CD4-positive, alpha-beta memory T cell (primary cell): ENCODE measurements around the gene RC3H1. TPM values are rescaled to one million over a fixed set of nuclear protein-coding genes. Genes with fewer than 3 reads are reported as not detected.
"Not testable (repeated sequence)": the region's sequence is repeated elsewhere in the genome, so short reads cannot be mapped to it uniquely, and the experiment has no call there.

ENCODE experiments used
- CTCF ChIA-PET: fragments of 350-600 bp; sonication (Branson Sonifier 250); formaldehyde crosslinking; loops from one replicate; lab custom pipeline; 2021; ENCODE audit warnings: inconsistent platforms; ENCODE audit not compliant: partially characterized antibody; lab: Charles Lee
- POLR2A ChIA-PET: fragments of 350-600 bp; sonication (Branson Sonifier 250); formaldehyde crosslinking; loops from one replicate; lab custom pipeline; 2021; ENCODE audit not compliant: partially characterized antibody; lab: Charles Lee
- DNase-seq, 5 donors: peaks; one replicate each; pipeline versions ENCODE4 v3.0.0 to v3.0.0-alpha.2; 2020 to 2022; ENCODE audit warnings: mixed read lengths in 1 of 5
- H3K27ac ChIP-seq: one replicate; pipeline ENCODE4 v1.7.0; 2013; ENCODE audit warnings: low read depth, low read length
- H3K27me3 ChIP-seq: 2 replicates; pipeline ENCODE4 v1.7.0; 2013; ENCODE audit warnings: mild to moderate bottlenecking, low read length, moderate library complexity; ENCODE audit not compliant: insufficient read depth
- H3K36me3 ChIP-seq: 2 replicates; pipeline ENCODE4 v1.7.0; 2013; ENCODE audit warnings: mild to moderate bottlenecking, low read length, moderate library complexity; ENCODE audit not compliant: insufficient read depth
- H3K4me1 ChIP-seq: 2 replicates; pipeline ENCODE4 v1.7.0; 2013; ENCODE audit warnings: mild to moderate bottlenecking, low read length, moderate library complexity; ENCODE audit not compliant: insufficient read depth
- H3K4me3 ChIP-seq, 2 donors: one replicate each; pipeline ENCODE4 v1.7.0; 2013; ENCODE audit warnings: low read length in 2 of 2, mild to moderate bottlenecking in 1 of 2
- H3K9me3 ChIP-seq, 2 donors: one replicate each; pipeline ENCODE4 v1.7.0; 2013; ENCODE audit warnings: low read length in 2 of 2, control low read depth in 1 of 2; ENCODE audit not compliant: control insufficient read depth in 1 of 2
- H3K27ac Mint-ChIP-seq, 7 donors: one replicate each; pipeline ENCODE4 v1.8.0; 2020 to 2021; ENCODE audit warnings: mixed read lengths in 7 of 7, mild to moderate bottlenecking in 6 of 7, inconsistent platforms in 3 of 7, moderate library complexity in 3 of 7
- H3K27me3 Mint-ChIP-seq, 2 donors: one replicate each; pipeline ENCODE4 v1.8.0; 2020 to 2021; ENCODE audit warnings: mixed read lengths in 2 of 2
- H3K36me3 Mint-ChIP-seq, 2 donors: one replicate each; pipeline ENCODE4 v1.8.0; 2020 to 2021; ENCODE audit warnings: mixed read lengths in 2 of 2, inconsistent platforms in 1 of 2, mild to moderate bottlenecking in 1 of 2
- H3K4me1 Mint-ChIP-seq, 4 donors: one replicate each; pipeline ENCODE4 v1.8.0; 2020 to 2021; ENCODE audit warnings: mixed read lengths in 4 of 4, mild to moderate bottlenecking in 1 of 4
- H3K4me3 Mint-ChIP-seq, 8 donors: one replicate each; pipeline ENCODE4 v1.8.0; 2020 to 2021; ENCODE audit warnings: mixed read lengths in 8 of 8, mild to moderate bottlenecking in 7 of 8, moderate library complexity in 6 of 8, inconsistent platforms in 3 of 8
- H3K9me3 Mint-ChIP-seq, 8 donors: one replicate each; pipeline ENCODE4 v1.8.0; 2020 to 2021; ENCODE audit warnings: mixed read lengths in 8 of 8, mild to moderate bottlenecking in 5 of 8, inconsistent platforms in 3 of 8, moderate library complexity in 1 of 8
- intact Hi-C: fragments of 100-400 bp; cut with micrococcal nuclease; formaldehyde crosslinking; loops from one replicate; pipeline ENCODE4 v1.15.1; 2023
- polyA plus RNA-seq, 2 donors: library from polyadenylated mRNA; unstranded; fragments of 300-500 nt; fragmentation: Illumina TruSeq; gene quantifications; one replicate each; pipeline ENCODE4 v1.2.3, GENCODE V29; 2021
- total RNA-seq, 2 experiments: library from RNA; stranded (reverse); gene quantifications; one replicate each; pipeline ENCODE4 v1.2.3, GENCODE V29; 2021

Gene RC3H1, protein sequence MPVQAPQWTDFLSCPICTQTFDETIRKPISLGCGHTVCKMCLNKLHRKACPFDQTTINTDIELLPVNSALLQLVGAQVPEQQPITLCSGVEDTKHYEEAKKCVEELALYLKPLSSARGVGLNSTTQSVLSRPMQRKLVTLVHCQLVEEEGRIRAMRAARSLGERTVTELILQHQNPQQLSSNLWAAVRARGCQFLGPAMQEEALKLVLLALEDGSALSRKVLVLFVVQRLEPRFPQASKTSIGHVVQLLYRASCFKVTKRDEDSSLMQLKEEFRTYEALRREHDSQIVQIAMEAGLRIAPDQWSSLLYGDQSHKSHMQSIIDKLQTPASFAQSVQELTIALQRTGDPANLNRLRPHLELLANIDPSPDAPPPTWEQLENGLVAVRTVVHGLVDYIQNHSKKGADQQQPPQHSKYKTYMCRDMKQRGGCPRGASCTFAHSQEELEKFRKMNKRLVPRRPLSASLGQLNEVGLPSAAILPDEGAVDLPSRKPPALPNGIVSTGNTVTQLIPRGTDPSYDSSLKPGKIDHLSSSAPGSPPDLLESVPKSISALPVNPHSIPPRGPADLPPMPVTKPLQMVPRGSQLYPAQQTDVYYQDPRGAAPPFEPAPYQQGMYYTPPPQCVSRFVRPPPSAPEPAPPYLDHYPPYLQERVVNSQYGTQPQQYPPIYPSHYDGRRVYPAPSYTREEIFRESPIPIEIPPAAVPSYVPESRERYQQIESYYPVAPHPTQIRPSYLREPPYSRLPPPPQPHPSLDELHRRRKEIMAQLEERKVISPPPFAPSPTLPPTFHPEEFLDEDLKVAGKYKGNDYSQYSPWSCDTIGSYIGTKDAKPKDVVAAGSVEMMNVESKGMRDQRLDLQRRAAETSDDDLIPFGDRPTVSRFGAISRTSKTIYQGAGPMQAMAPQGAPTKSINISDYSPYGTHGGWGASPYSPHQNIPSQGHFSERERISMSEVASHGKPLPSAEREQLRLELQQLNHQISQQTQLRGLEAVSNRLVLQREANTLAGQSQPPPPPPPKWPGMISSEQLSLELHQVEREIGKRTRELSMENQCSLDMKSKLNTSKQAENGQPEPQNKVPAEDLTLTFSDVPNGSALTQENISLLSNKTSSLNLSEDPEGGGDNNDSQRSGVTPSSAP
- 10 to 100 TPM; 49.2 TPM for total RNA-seq
- polyA plus RNA-seq, result 1 to 10 TPM; 2.0 to 4.8 TPM

DNA sequence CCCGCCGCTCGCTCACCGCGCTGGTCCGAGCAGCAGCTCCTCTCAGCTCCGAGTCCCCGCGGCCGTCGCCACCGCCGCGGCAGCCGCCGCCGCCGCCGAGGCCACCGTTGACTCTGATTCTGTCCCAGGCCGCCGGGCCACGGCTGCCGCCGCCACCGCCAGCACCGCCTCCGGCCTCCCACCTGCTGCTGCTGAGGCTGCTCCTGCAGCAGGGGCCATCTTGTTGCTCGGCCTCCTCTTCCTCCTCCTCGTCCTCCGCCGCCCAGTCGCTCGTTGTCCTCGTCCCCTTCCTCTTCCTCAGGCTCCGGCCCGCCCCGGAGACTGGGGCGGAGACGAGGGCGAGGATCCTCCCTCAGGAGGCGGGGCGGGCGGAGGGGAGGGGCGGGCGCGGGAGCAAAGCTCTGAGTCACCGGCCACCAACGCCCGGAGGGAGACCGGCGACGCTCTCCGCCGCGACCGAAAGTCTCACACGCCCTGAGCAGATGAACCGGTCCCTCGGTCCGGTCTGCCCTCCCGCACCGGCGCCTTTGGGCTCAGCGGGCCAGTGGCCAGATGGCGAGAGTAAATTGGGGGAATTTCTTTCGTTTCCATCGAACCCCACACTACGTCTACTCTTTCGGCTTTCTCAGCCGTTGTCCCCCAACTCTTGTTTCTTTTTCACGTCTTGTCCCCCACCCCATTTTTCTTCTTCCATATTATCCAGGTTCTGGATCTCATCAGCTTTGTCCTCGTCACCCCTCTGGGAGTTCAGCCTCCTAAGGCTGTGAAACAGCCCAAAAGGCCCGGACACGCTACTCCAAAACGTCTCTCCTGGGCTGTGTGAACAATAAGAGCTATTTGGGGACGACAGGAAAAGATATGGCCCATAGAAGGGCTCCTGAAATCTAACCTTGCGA lies at the start of gene RC3H1:
TSS of gene RC3H1 (minus strand) at position 278 of the 896 bp plus-strand sequence. CDS start 29,372 bp downstream, outside the sequence.
- peaks cover 41% of the 10 kb centered on the region for H3K4me1 ChIP-seq
- Mint-ChIP-seq H3K4me1 (peaks cover 30 to 60% (median 39%) of the 10 kb centered on the region in 4 donors), H3K36me3 (peaks cover 3 to 18% of the 10 kb centered on the region in 2 donors), H3K9me3 (peaks cover 0 to 2% (median 0%) of the 10 kb centered on the region in 8 donors), H3K27ac (peak within 1 kb of the TSS; percentile 98 to 99 (median 99)), H3K4me3 (peak within 1 kb of the TSS; percentile 98 to 100 (median 98)), H3K27me3 (no peaks in the 10 kb centered on the region)
- H3K9me3 ChIP-seq, result no peaks in the 10 kb centered on the region
- intact Hi-C loops, result loop anchor here (1.0 to 5.0 kb wide), 6 partner anchors 45 to 1490 kb away; partner anchors contain the start of genes PRDX6, RABGAP1L, SUCO and ZBTB37
- no peaks in the 10 kb centered on the region for H3K36me3 ChIP-seq
- no peaks in the 10 kb centered on the region for H3K27me3 ChIP-seq
- CTCF ChIA-PET, result interaction anchor here (1.3 to 1.9 kb wide), 3 partner anchors 130 to 1277 kb away, joined by 3 to 6 read pairs (median 5); no protein-coding TSS in a partner anchor
- DNase-seq, result peak; percentile 84 to 91 (median 85)
- POLR2A ChIA-PET, result interaction anchor here (0.7 to 3.3 kb wide), 26 partner anchors 9 to 1490 kb away, joined by 3 to 41 read pairs (median 4); partner anchors contain the start of genes CACYBP, CENPL, DARS2 and GAS5
- peak within 1 kb of the TSS; percentile 80 for H3K27ac ChIP-seq
- peak within 1 kb of the TSS; percentile 65 to 100 for H3K4me3 ChIP-seq

DNA sequence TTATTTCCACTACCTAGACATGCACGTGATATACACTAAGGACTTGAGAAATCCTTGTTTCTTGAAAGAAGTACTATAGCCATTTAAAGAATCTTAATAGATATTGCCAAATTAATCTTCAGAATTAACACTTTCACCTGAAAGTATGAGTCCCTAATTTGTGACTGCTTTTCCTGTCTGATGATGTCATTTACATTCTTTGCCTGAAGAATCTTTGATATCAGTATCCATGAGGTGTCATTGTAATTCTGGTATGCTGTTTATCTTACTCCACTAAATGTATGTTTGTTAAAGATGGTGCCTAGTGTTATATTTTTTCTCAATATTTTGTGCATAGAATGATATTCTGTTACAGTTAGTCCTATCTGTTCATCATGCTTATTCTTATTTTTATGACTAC lies 48.5 kb upstream of the RC3H1 start:
- Mint-ChIP-seq H3K36me3 (no peaks in the 10 kb centered on the region), H3K27me3 (peaks cover 1 to 4% of the 10 kb centered on the region in 2 donors), H3K27ac (no peak overlapping the region), H3K4me1 (peaks cover 6 to 10% (median 9%) of the 10 kb centered on the region in 4 donors), H3K9me3 (no peaks in the 10 kb centered on the region), H3K4me3 (no peak overlapping the region)
- intact Hi-C loops, result loop anchor here (10.0 kb wide), 1 partner anchor 1326 kb away; no protein-coding TSS in a partner anchor
- H3K27ac ChIP-seq, result no peak overlapping the region
- no peak overlapping the region for H3K4me3 ChIP-seq
- no peaks in the 10 kb centered on the region for H3K36me3 ChIP-seq
- no peak for DNase-seq
- CTCF ChIA-PET, result no interaction called here
- POLR2A ChIA-PET, result no interaction called here
- H3K9me3 ChIP-seq, result no peaks in the 10 kb centered on the region
- H3K4me1 ChIP-seq, result peaks cover 8% of the 10 kb centered on the region
- no peaks in the 10 kb centered on the region for H3K27me3 ChIP-seq

GRCh38 chr1:174068000-174068399 lies 45.8 kb upstream of the RC3H1 start:
- Histone ChIP-seq H3K36me3 (no peaks in the 10 kb centered on the region), H3K27ac (no peak overlapping the region), H3K4me1 (peaks cover 8% of the 10 kb centered on the region), H3K9me3 (no peaks in the 10 kb centered on the region), H3K27me3 (no peaks in the 10 kb centered on the region), H3K4me3 (no peak overlapping the region)
- H3K4me1 Mint-ChIP-seq, result peaks cover 6 to 10% (median 9%) of the 10 kb centered on the region in 4 donors
- H3K9me3 Mint-ChIP-seq, result no peaks in the 10 kb centered on the region
- no peak overlapping the region for H3K4me3 Mint-ChIP-seq
- DNase-seq, result peak in 4 of 5 donors; percentile 20 to 37 (median 36)
- POLR2A ChIA-PET, result interaction anchor here (2.0 kb wide), 1 partner anchor 46 kb away, joined by 7 read pairs; the partner anchor contains the start of gene RC3H1
- CTCF ChIA-PET, result interaction anchor here (1.2 kb wide), 1 partner anchor 10 kb away, joined by 3 read pairs; no protein-coding TSS in a partner anchor
- peak overlapping the region in 3 of 7 donors; percentile 9 to 53 (median 31) for H3K27ac Mint-ChIP-seq
- intact Hi-C loops, result loop anchor here (5.0 kb wide), 1 partner anchor 46 kb away; the partner anchor contains the start of gene RC3H1
- H3K36me3 Mint-ChIP-seq, result peaks cover 0 to 5% of the 10 kb centered on the region in 2 donors
- peaks cover 3 to 4% of the 10 kb centered on the region in 2 donors for H3K27me3 Mint-ChIP-seq

DNA sequence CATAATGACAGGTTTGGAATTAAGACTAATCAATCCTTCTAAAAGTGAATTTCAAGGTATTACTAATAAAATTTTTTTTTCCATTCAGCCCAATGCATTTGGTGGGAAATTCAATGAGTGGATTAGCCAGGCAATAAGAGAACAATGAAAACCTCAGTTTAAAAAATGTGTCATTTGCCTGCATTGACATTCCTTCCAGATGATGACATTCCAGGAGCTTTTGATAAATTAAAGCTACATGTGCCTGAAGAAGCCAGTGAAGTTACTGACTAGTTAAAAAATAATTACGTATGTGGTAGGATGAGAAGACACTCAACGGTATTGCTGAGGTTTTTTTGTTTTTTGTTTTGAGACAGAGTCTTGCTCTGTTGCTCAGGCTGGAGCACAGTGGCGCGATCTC lies 37.9 kb upstream of the RC3H1 start:
- H3K27me3 ChIP-seq, result no peaks in the 10 kb centered on the region
- intact Hi-C loops, result no loop called here
- no peaks in the 10 kb centered on the region for H3K36me3 ChIP-seq
- Mint-ChIP-seq H3K9me3 (peaks cover 0 to 2% (median 0%) of the 10 kb centered on the region in 8 donors), H3K27me3 (peaks cover 2 to 5% of the 10 kb centered on the region in 2 donors), H3K27ac (no peak overlapping the region), H3K4me1 (peaks cover 0 to 2% (median 0%) of the 10 kb centered on the region in 4 donors), H3K36me3 (peaks cover 0 to 5% of the 10 kb centered on the region in 2 donors), H3K4me3 (no peak overlapping the region)
- CTCF ChIA-PET, result no interaction called here
- no peaks in the 10 kb centered on the region for H3K4me1 ChIP-seq
- no peak for DNase-seq
- no peak overlapping the region for H3K4me3 ChIP-seq
- POLR2A ChIA-PET, result no interaction called here
- no peaks in the 10 kb centered on the region for H3K9me3 ChIP-seq
- no peak overlapping the region for H3K27ac ChIP-seq

DNA sequence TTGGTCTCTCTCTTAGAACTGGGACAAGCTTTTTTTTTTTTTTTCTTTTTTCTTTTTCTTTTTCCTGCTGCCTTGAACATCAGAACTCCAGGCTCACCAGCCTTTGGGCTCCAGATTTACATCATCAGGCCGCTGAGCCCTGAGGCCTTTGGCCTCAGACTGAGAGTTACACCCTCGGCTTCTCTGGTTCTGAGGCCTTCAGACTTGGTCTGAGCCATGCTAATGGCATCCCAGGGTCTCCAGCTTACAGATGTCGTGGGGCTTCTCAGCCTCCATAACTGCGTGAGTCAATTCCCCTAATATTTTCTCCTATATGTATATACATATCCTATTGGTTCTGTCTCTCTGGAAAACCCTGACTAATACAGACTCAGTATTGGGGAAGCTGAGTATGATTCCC lies 36.5 kb upstream of the RC3H1 start:
- ChIA-PET CTCF (no interaction called here), POLR2A (no interaction called here)
- H3K4me1 Mint-ChIP-seq, result peaks cover 0 to 2% (median 0%) of the 10 kb centered on the region in 4 donors
- H3K27me3 Mint-ChIP-seq, result peaks cover 0 to 5% of the 10 kb centered on the region in 2 donors
- intact Hi-C loops, result no loop called here
- Histone ChIP-seq H3K4me1 (no peaks in the 10 kb centered on the region), H3K9me3 (no peaks in the 10 kb centered on the region), H3K4me3 (no peak overlapping the region), H3K36me3 (no peaks in the 10 kb centered on the region), H3K27me3 (no peaks in the 10 kb centered on the region), H3K27ac (no peak overlapping the region)
- peaks cover 0 to 2% (median 0%) of the 10 kb centered on the region in 8 donors for H3K9me3 Mint-ChIP-seq
- no peak overlapping the region for H3K4me3 Mint-ChIP-seq
- H3K36me3 Mint-ChIP-seq, result peaks cover 0 to 5% of the 10 kb centered on the region in 2 donors
- no peak for DNase-seq
- H3K27ac Mint-ChIP-seq, result no peak overlapping the region

- CTCF ChIA-PET, result interaction anchor here (0.9 kb wide), 1 partner anchor 9 kb away, joined by 3 read pairs; no protein-coding TSS in a partner anchor
- H3K4me1 Mint-ChIP-seq, H3K4me3 ChIP-seq, intact Hi-C loops, H3K27ac ChIP-seq, H3K27me3 Mint-ChIP-seq, DNase-seq, H3K9me3 Mint-ChIP-seq, H3K4me1 ChIP-seq, H3K4me3 Mint-ChIP-seq, H3K36me3 Mint-ChIP-seq, H3K27ac Mint-ChIP-seq, H3K9me3 ChIP-seq, POLR2A ChIA-PET, H3K36me3 ChIP-seq, H3K27me3 ChIP-seq: not testable (repeated sequence)
These were observed 34.5 kb upstream of the RC3H1 start for GRCh38 chr1:174056609-174057008.
